ENCODE results near the gene IGSF21. TPM values are rescaled to one million over a fixed set of nuclear protein-coding genes. Genes with fewer than 3 reads are reported as not detected.

IGSF21 gene
- polyA plus RNA-seq, 1 of the 3 experiments (the other 2 are of a cell fraction) = not detected

DNA sequence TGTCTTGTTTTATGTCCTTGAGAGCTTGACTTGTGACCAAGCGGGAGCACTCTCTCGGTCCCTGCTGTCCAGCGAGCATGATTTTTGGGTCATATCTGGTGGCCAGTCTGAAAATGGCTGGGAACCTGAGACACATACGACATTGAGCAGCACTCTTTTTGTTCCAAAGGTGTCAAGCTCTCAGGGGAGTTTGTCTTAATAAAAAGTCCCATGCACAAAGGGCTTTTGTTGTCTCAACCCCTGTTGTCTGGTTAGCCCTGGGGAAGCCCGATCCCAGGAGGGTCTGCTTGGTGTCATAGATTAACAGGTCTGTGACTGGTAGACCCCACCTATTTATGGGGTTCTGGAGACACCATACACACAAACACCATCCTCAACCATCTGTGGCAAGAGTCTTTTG is 315.4 kb downstream of the IGSF21 start:
- TF ChIP-seq CHD2 (IDR thresholded peaks at IDR 0.05; ENCODE audit: low read length, partially characterized antibody) = no peak
- TF ChIP-seq GATA2 (CRISPR knock-in tag; IDR thresholded peaks at IDR 0.05) = no peak
- no peak for TF ChIP-seq TEAD4 (IDR thresholded peaks at IDR 0.05; ENCODE audit: borderline replicate concordance, insufficient read depth)
- no peak for TF ChIP-seq FOSL2 (IDR thresholded peaks at IDR 0.05; ENCODE audit: borderline replicate concordance, low read depth)
- no peak for TF ChIP-seq RXRA (IDR thresholded peaks at IDR 0.05; ENCODE audit: borderline replicate concordance, low read depth)
- TF ChIP-seq, protein P1, sequence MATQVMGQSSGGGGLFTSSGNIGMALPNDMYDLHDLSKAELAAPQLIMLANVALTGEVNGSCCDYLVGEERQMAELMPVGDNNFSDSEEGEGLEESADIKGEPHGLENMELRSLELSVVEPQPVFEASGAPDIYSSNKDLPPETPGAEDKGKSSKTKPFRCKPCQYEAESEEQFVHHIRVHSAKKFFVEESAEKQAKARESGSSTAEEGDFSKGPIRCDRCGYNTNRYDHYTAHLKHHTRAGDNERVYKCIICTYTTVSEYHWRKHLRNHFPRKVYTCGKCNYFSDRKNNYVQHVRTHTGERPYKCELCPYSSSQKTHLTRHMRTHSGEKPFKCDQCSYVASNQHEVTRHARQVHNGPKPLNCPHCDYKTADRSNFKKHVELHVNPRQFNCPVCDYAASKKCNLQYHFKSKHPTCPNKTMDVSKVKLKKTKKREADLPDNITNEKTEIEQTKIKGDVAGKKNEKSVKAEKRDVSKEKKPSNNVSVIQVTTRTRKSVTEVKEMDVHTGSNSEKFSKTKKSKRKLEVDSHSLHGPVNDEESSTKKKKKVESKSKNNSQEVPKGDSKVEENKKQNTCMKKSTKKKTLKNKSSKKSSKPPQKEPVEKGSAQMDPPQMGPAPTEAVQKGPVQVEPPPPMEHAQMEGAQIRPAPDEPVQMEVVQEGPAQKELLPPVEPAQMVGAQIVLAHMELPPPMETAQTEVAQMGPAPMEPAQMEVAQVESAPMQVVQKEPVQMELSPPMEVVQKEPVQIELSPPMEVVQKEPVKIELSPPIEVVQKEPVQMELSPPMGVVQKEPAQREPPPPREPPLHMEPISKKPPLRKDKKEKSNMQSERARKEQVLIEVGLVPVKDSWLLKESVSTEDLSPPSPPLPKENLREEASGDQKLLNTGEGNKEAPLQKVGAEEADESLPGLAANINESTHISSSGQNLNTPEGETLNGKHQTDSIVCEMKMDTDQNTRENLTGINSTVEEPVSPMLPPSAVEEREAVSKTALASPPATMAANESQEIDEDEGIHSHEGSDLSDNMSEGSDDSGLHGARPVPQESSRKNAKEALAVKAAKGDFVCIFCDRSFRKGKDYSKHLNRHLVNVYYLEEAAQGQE (IDR thresholded peaks at IDR 0.05; ENCODE audit: low read depth, low read length) = no peak
- no peak for TF ChIP-seq RFX5 (IDR thresholded peaks at IDR 0.05; ENCODE audit: low read length)
- TF ChIP-seq JUND (IDR thresholded peaks at IDR 0.05) = no peak
- no peak for TF ChIP-seq EZH2phosphoT487 (IDR thresholded peaks at IDR 0.05; ENCODE audit: borderline replicate concordance, low read depth)
- no peak for TF ChIP-seq EP300 (IDR thresholded peaks at IDR 0.05; ENCODE audit: borderline replicate concordance in 1 of 2, low read depth in 1 of 2, low read length in 1 of 2)
- TF ChIP-seq GABPA (IDR thresholded peaks at IDR 0.05; ENCODE audit: low read depth) = no peak
- no peaks in the 10 kb centered on the region for H3F3A ChIP-seq (replicated peaks; ENCODE audit: insufficient read depth)
- ChIA-PET CTCF (no interaction called here), POLR2A (no interaction called here)
- H3K9me3 ChIP-seq = peaks cover 5% of the 10 kb centered on the region; the same call in 1 of the 2 replicates
- no peak overlapping the region for H2AFZ ChIP-seq (ENCODE audit: low read depth)
- no peak overlapping the region for H3K9ac ChIP-seq
- H3K27me3 ChIP-seq (ENCODE audit: insufficient read depth) = no peaks in the 10 kb centered on the region
- H3K4me2 ChIP-seq = no peak overlapping the region
- H3K4me1 ChIP-seq (ENCODE audit: control insufficient read depth in 1 of 2, insufficient read depth in 2 of 2, low read depth in 1 of 2, low read length in 1 of 2) = no peaks in the 10 kb centered on the region
- no peaks in the 10 kb centered on the region for H3K79me2 ChIP-seq (ENCODE audit: insufficient read depth)
- H3K36me3 ChIP-seq (replicated peaks in 1 of 2; ENCODE audit: control insufficient read depth in 1 of 2, insufficient read depth in 2 of 2, low read length in 1 of 2) = no peaks in the 10 kb centered on the region
- DNase-seq = no peak
- no peaks in the 10 kb centered on the region for H3K9me2 ChIP-seq
- no peak overlapping the region for H3K27ac ChIP-seq (ENCODE audit: low read depth in 2 of 2, low read length in 1 of 2)
- no peak overlapping the region for H3K4me3 ChIP-seq (ENCODE audit: low read depth in 2 of 2, low read length in 1 of 2)
- H4K20me1 ChIP-seq (ENCODE audit: insufficient read depth) = no peaks in the 10 kb centered on the region
- WGBS (ENCODE audit: low lambda C conversion rate) = 45% methylated on average over 5 of the region's 5 CpGs

DNA sequence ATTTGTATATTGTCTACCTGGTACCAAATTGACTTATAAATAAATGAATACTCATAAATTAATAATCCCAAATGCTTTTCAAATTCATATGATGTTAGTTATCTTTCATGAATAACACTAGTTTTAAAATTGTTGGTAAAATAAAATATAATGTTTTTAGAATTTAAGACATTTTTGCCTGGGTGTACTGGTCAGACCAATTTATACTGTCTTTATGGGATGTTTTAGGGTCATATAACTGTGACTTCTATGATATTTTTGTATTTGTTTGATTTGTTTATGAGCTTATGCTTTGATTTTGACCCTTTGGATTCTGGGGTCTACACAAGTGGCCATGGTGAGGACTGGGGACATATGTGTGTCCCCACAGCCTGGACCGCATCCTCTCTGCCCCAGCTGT is 319.0 kb downstream of the IGSF21 start:
- no peaks in the 10 kb centered on the region for H3K79me2 ChIP-seq (ENCODE audit: insufficient read depth)
- no peaks in the 10 kb centered on the region for H3F3A ChIP-seq (replicated peaks; ENCODE audit: insufficient read depth)
- H4K20me1 ChIP-seq (ENCODE audit: insufficient read depth) = no peaks in the 10 kb centered on the region
- ChIA-PET POLR2A (no interaction called here), CTCF (interaction anchor here (1.5 kb wide), 1 partner anchor 9 kb away, joined by 3 read pairs; no protein-coding TSS in a partner anchor)
- no peak overlapping the region for H3K9ac ChIP-seq
- H3K4me2 ChIP-seq = no peak overlapping the region
- no peak overlapping the region for H2AFZ ChIP-seq (ENCODE audit: low read depth)
- WGBS (ENCODE audit: low lambda C conversion rate) = 16% methylated on average over 1 of the region's 1 CpG
- H3K27ac ChIP-seq (ENCODE audit: low read depth in 2 of 2, low read length in 1 of 2) = no peak overlapping the region
- TF ChIP-seq TCF12 (IDR thresholded peaks at IDR 0.05) = no peak
- TF ChIP-seq, protein P2, sequence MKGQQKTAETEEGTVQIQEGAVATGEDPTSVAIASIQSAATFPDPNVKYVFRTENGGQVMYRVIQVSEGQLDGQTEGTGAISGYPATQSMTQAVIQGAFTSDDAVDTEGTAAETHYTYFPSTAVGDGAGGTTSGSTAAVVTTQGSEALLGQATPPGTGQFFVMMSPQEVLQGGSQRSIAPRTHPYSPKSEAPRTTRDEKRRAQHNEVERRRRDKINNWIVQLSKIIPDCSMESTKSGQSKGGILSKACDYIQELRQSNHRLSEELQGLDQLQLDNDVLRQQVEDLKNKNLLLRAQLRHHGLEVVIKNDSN (IDR thresholded peaks at IDR 0.05; ENCODE audit: borderline replicate concordance, low read depth) = no peak
- TF ChIP-seq CHD2 (IDR thresholded peaks at IDR 0.05; ENCODE audit: low read length, partially characterized antibody) = no peak
- TF ChIP-seq MEF2A (IDR thresholded peaks at IDR 0.05; ENCODE audit: borderline replicate concordance, low read depth) = no peak
- no peak for TF ChIP-seq RAD21 (IDR thresholded peaks at IDR 0.05; ENCODE audit: low read length)
- H3K36me3 ChIP-seq (replicated peaks in 1 of 2; ENCODE audit: control insufficient read depth in 1 of 2, insufficient read depth in 2 of 2, low read length in 1 of 2) = no peaks in the 10 kb centered on the region
- no peak for DNase-seq
- H3K27me3 ChIP-seq (ENCODE audit: insufficient read depth) = no peaks in the 10 kb centered on the region
- H3K4me3 ChIP-seq (ENCODE audit: low read depth in 2 of 2, low read length in 1 of 2) = no peak overlapping the region
- H3K9me2 ChIP-seq = no peaks in the 10 kb centered on the region
- H3K9me3 ChIP-seq = peaks cover 5% of the 10 kb centered on the region; the same call in 1 of the 2 replicates
- no peaks in the 10 kb centered on the region for H3K4me1 ChIP-seq (ENCODE audit: control insufficient read depth in 1 of 2, insufficient read depth in 2 of 2, low read depth in 1 of 2, low read length in 1 of 2)
